GM12892 (cell line): ENCODE results near the gene MAGEC3.

Experiments
- POLR2A ChIP-seq: IDR thresholded peaks from 2 replicates; pipeline ENCODE4 v1.6.1; 2011; ENCODE audit warnings: low read depth, low read length, control low read depth
- POLR2AphosphoS5 ChIP-seq: IDR thresholded peaks from 2 replicates; pipeline ENCODE4 v1.6.1; 2011; ENCODE audit warnings: low read depth, low read length, control low read depth
- TAF1 ChIP-seq: IDR thresholded peaks from 2 replicates; pipeline ENCODE4 v1.6.1; 2011; ENCODE audit warnings: low read depth, mild to moderate bottlenecking, control low read depth, low read length, borderline replicate concordance

GRCh38 chrX:141928432-141928831 lies 90.3 kb downstream of the MAGEC3 start:
- TF ChIP-seq POLR2AphosphoS5, result no peak
- TF ChIP-seq POLR2A, result no peak
- TF ChIP-seq TAF1, result no peak
